Renal pelvis (tissue), 4 donors: ENCODE data around the gene CDC5L. TPM values are rescaled to one million over a fixed set of nuclear protein-coding genes. Genes with fewer than 3 reads are reported as not detected.
A peak's percentile ranks its signal among the peaks of the same experiment; 100 is the strongest.

ENCODE experiments used
- DNase-seq: peaks from one replicate; pipeline ENCODE4 v3.0.0-alpha.2; 2013
- polyA plus RNA-seq, 3 donors: library from polyadenylated mRNA; unstranded; fragments of 120-200 nt; gene quantifications; one replicate each; pipeline ENCODE4 v1.2.1, GENCODE V29; 2013; ENCODE audit not compliant: insufficient read length in 3 of 3

The CDC5L gene
- polyA plus RNA-seq, 3 donors = 35.4 to 40.1 (median 37.4) TPM

GRCh38 chr6:44361947-44362346 is 25.6 kb upstream of the CDC5L start:
- no peak for DNase-seq

GRCh38 chr6:44363377-44363926 is 24.1 kb upstream of the CDC5L start:
- no peak for DNase-seq

- DNase-seq = no peak
These were observed 20.7 kb upstream of the CDC5L start for GRCh38 chr6:44366781-44367180.

GRCh38 chr6:44367681-44368080 is 19.8 kb upstream of the CDC5L start:
- no peak for DNase-seq

GRCh38 chr6:44373051-44373450 is 14.5 kb upstream of the CDC5L start:
- no peak for DNase-seq

GRCh38 chr6:44373787-44374186 is 13.7 kb upstream of the CDC5L start:
- no peak for DNase-seq

- DNase-seq = no peak
These were observed 12.4 kb upstream of the CDC5L start for GRCh38 chr6:44375071-44375470.

GRCh38 chr6:44377484-44377883 is 10.0 kb upstream of the CDC5L start:
- DNase-seq = no peak

- no peak for DNase-seq
These were observed 9.5 kb upstream of the CDC5L start for GRCh38 chr6:44377971-44378370.

- DNase-seq = no peak
These were observed 5.8 kb upstream of the CDC5L start for GRCh38 chr6:44381739-44382138.

GRCh38 chr6:44386364-44386928 is 1.1 kb upstream of the CDC5L start:
- peak; percentile 7 for DNase-seq

GRCh38 chr6:44386929-44387345 is 569 bp upstream of the CDC5L start:
- DNase-seq = no peak

- peak; percentile 4 for DNase-seq
These were observed 605 bp downstream of the CDC5L start for GRCh38 chr6:44388135-44388487.

- no peak for DNase-seq
These were observed 1.4 kb downstream of the CDC5L start for GRCh38 chr6:44388887-44389286.

GRCh38 chr6:44390158-44390683 is 2.7 kb downstream of the CDC5L start:
- DNase-seq = peak; percentile 22

- DNase-seq = no peak
These were observed 8.0 kb downstream of the CDC5L start for GRCh38 chr6:44395501-44395900.

GRCh38 chr6:44396968-44397367 is 9.5 kb downstream of the CDC5L start:
- DNase-seq = no peak

- no peak for DNase-seq
These were observed 10.1 kb downstream of the CDC5L start for GRCh38 chr6:44397424-44398164.

- no peak for DNase-seq
These were observed 12.5 kb downstream of the CDC5L start for GRCh38 chr6:44399991-44400390.

GRCh38 chr6:44400572-44400971 is 13.1 kb downstream of the CDC5L start:
- no peak for DNase-seq

GRCh38 chr6:44401138-44401537 is 13.6 kb downstream of the CDC5L start:
- no peak for DNase-seq

- DNase-seq = no peak
These were observed 16.7 kb downstream of the CDC5L start for GRCh38 chr6:44404022-44404714.

- DNase-seq = no peak
These were observed 17.2 kb downstream of the CDC5L start for GRCh38 chr6:44404715-44405099.
